Trophoblast cell (in vitro differentiated cells and primary cell): ENCODE measurements around the gene MRPS31.

Experiments used
- DNase-seq, 2 donors: peaks; one replicate each; pipeline ENCODE4 v3.0.0-alpha.2; 2016
- H2AFZ ChIP-seq: 2 replicates; pipeline ENCODE4 v1.6.1; 2013; ENCODE audit warnings: low read length, moderate library complexity, mild to moderate bottlenecking; ENCODE audit not compliant: insufficient read depth, poor library complexity
- H2AK5ac ChIP-seq: 2 replicates; pipeline ENCODE4 v1.6.1; 2013; ENCODE audit warnings: mild to moderate bottlenecking, low read length
- H2BK120ac ChIP-seq: 2 replicates; pipeline ENCODE4 v1.6.1; 2013; ENCODE audit warnings: low read length, mild to moderate bottlenecking, moderate library complexity; ENCODE audit not compliant: insufficient read depth, poor library complexity
- H2BK12ac ChIP-seq: 2 replicates; pipeline ENCODE4 v1.6.1; 2013; ENCODE audit warnings: mild to moderate bottlenecking, low read length, moderate library complexity
- H2BK5ac ChIP-seq: 2 replicates; pipeline ENCODE4 v1.6.1; 2013; ENCODE audit warnings: low read length, low read depth, moderate library complexity, mild to moderate bottlenecking; ENCODE audit not compliant: poor library complexity
- H3K14ac ChIP-seq: 2 replicates; pipeline ENCODE4 v1.6.1; 2013; ENCODE audit warnings: mild to moderate bottlenecking, low read length
- H3K18ac ChIP-seq: 2 replicates; pipeline ENCODE4 v1.6.1; 2013; ENCODE audit warnings: mild to moderate bottlenecking, low read length
- H3K23ac ChIP-seq: 2 replicates; pipeline ENCODE4 v1.6.1; 2013; ENCODE audit warnings: low read length
- H3K27ac ChIP-seq: 2 replicates; pipeline ENCODE4 v1.5.1; 2013; ENCODE audit warnings: low read depth, mild to moderate bottlenecking, inconsistent platforms, low read length, moderate library complexity
- H3K27me3 ChIP-seq: 2 replicates; pipeline ENCODE4 v1.6.1; 2013; ENCODE audit warnings: inconsistent platforms, mild to moderate bottlenecking, low read length, moderate library complexity; ENCODE audit not compliant: insufficient read depth
- H3K36me3 ChIP-seq, 2 experiments: 1 replicate in 1 of 2; 2 replicates in 1 of 2; pipeline ENCODE4 v1.6.1; 2013; ENCODE audit warnings: low read length in 2 of 2, mild to moderate bottlenecking in 2 of 2, moderate library complexity in 1 of 2; ENCODE audit not compliant: insufficient read depth in 2 of 2, control insufficient read depth in 1 of 2
- H3K4ac ChIP-seq: 2 replicates; pipeline ENCODE4 v1.6.1; 2013; ENCODE audit warnings: low read depth, mild to moderate bottlenecking, low read length, moderate library complexity
- H3K4me1 ChIP-seq, 2 experiments: 1 replicate in 1 of 2; 2 replicates in 1 of 2; pipeline ENCODE4 v1.6.1; 2013; ENCODE audit warnings: low read length in 2 of 2, mild to moderate bottlenecking in 2 of 2, moderate library complexity in 1 of 2; ENCODE audit not compliant: insufficient read depth in 2 of 2, control insufficient read depth in 1 of 2
- H3K4me2 ChIP-seq: 2 replicates; pipeline ENCODE4 v1.6.1; 2013; ENCODE audit warnings: inconsistent platforms, mild to moderate bottlenecking, low read length, moderate library complexity
- H3K4me3 ChIP-seq: 2 replicates; pipeline ENCODE4 v1.5.1; 2013; ENCODE audit warnings: mild to moderate bottlenecking, low read depth, low read length, inconsistent platforms
- H3K79me1 ChIP-seq: one replicate; pipeline ENCODE4 v1.6.1; 2013; ENCODE audit warnings: low read length
- H3K79me2 ChIP-seq: 2 replicates; pipeline ENCODE4 v1.6.1; 2013; ENCODE audit warnings: low read length, mild to moderate bottlenecking; ENCODE audit not compliant: control insufficient read depth, insufficient read depth, poor library complexity
- H3K9ac ChIP-seq: 2 replicates; pipeline ENCODE4 v1.6.1; 2013; ENCODE audit warnings: mild to moderate bottlenecking, low read length
- H3K9me3 ChIP-seq: 2 replicates; pipeline ENCODE4 v1.6.1; 2013; ENCODE audit warnings: low read depth, mild to moderate bottlenecking, control low read depth, inconsistent platforms, low read length; ENCODE audit not compliant: insufficient read depth
- H4K12ac ChIP-seq: 2 replicates; pipeline ENCODE4 v1.6.1; 2013; ENCODE audit warnings: low read depth, mild to moderate bottlenecking, low read length, moderate library complexity
- H4K8ac ChIP-seq: 2 replicates; pipeline ENCODE4 v1.6.1; 2013; ENCODE audit warnings: low read depth, mild to moderate bottlenecking, low read length, moderate library complexity
- H4K91ac ChIP-seq: one replicate; pipeline ENCODE4 v1.6.1; 2013; ENCODE audit warnings: low read depth, mild to moderate bottlenecking, low read length, moderate library complexity
- WGBS: extraction: QIAGEN DNeasy Blood & Tissue Kit; methylation state at CpG from one replicate; pipeline ENCODE4 v1.1.7; 2013; ENCODE audit warnings: missing lambda C conversion rate; ENCODE audit not compliant: insufficient read length, insufficient coverage; ENCODE audit errors: extremely low coverage; 5-methylcytosine and 5-hydroxymethylcytosine counted together

MRPS31 gene

DNA sequence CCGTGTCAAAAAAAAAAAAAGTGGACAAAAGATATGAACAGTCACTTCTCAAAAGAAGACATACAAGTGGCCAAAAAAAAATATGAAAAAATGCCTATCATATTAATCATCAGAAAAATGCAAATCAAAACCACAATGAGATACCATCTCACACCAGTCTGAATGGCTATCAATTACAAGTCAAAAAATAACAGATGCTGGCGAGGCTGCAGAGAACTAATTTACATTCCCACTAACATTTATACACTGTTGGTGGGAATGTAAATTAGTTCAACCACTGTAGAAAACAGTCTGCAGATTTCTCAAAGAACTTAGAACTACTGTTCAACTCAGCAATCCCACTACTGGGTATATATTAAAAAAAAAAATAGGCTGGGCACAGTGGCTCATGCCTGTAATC lies 78.0 kb downstream of the MRPS31 start:
- Histone ChIP-seq H3K18ac (no peak overlapping the region), H3K23ac (no peak overlapping the region), H3K9me3 (no peaks in the 10 kb centered on the region), H3K27me3 (no peaks in the 10 kb centered on the region), H3K79me1 (no peaks in the 10 kb centered on the region), H3K4me2 (no peak overlapping the region), H3K9ac (no peak overlapping the region), H4K12ac (no peak overlapping the region), H3K79me2 (no peaks in the 10 kb centered on the region), H3K4me1 (no peaks in the 10 kb centered on the region), H3K27ac (no peak overlapping the region), H3K4ac (no peak overlapping the region), H3K14ac (no peak overlapping the region), H4K91ac (no peak overlapping the region), H2BK5ac (no peak overlapping the region), H2AFZ (no peak overlapping the region), H2AK5ac (no peak overlapping the region), H3K4me3 (no peak overlapping the region), H2BK12ac (no peak overlapping the region), H3K36me3 (no peaks in the 10 kb centered on the region), H4K8ac (no peak overlapping the region), H2BK120ac (no peak overlapping the region)
- DNase-seq: peak in 1 of 2 donors; percentile 5
- no CpG with 5 or more reads among the region's 2 CpGs for WGBS

DNA sequence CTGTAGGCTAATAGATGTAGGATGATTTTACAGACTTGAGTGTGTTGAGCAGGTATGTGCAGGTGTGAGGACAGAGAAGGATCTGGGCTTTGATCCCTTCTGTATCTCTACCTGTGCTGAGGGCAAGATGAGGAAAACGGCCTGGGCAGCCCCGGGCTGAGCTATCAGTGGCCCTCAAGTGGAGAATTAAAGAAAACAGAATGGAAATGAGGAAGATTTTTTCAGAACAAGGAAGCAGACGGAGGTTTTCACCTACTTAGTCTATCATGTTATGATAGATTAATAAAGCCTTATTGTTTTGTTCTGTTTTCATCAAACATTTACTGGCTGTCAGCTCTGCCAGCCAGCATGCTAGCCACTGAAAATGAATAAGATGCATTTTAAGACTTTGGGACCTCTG lies 82.2 kb downstream of the MRPS31 start:
- Histone ChIP-seq H3K79me1 (no peaks in the 10 kb centered on the region), H3K36me3 (no peaks in the 10 kb centered on the region), H3K18ac (no peak overlapping the region), H3K23ac (no peak overlapping the region), H4K8ac (no peak overlapping the region), H2BK12ac (no peak overlapping the region), H2BK5ac (no peak overlapping the region), H3K9me3 (no peaks in the 10 kb centered on the region), H3K4me1 (no peaks in the 10 kb centered on the region), H3K14ac (no peak overlapping the region), H2BK120ac (no peak overlapping the region), H3K79me2 (no peaks in the 10 kb centered on the region), H4K12ac (no peak overlapping the region), H2AFZ (no peak overlapping the region), H3K9ac (no peak overlapping the region), H3K4me3 (no peak overlapping the region), H3K4ac (no peak overlapping the region), H3K27ac (no peak overlapping the region), H3K4me2 (no peak overlapping the region), H3K27me3 (no peaks in the 10 kb centered on the region), H2AK5ac (no peak overlapping the region), H4K91ac (no peak overlapping the region)
- no peak for DNase-seq
- no CpG with 5 or more reads among the region's 3 CpGs for WGBS

DNA sequence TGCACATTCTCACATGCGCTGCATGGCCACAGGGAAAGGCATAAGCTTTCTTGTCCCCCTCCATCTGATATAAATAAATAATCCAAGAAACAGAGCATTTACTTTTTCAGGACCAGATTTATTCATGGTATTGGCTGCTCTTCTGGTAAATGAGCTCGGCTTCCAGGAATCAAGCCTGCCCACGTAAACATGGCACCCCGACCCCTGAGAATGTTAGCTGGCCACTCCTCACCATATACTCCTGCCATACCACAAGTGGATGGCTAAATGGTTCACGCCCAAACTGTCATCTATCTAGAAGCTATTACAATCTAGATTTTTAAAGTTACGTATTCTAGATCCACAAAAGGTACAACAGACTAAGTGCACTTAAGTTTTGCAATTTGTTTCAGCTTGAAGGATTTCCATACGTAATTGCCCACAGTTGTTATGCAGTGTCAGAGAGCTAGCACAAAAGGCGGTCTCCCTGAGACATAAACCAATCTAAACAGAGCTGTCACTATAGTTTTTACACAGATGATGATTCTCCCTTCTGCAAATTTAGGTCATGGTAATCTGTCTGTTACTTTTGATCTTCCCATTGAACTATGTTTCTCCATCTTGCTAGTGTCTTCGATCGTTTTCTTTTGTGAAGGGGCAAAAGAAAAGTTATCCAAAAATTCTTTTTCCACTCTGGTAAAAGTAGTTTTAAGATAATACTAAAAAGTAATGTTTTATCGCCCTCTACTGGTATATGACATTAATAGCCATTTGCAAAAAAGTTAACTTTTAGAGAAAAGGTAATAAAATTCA lies 88.3 kb downstream of the MRPS31 start:
- no peak overlapping the region for H3K27ac ChIP-seq
- H3K4me2 ChIP-seq: no peak overlapping the region
- no peak overlapping the region for H3K9ac ChIP-seq
- H3K4me3 ChIP-seq: no peak overlapping the region
- peaks cover 6% of the 10 kb centered on the region for H3K79me1 ChIP-seq
- H4K8ac ChIP-seq: no peak overlapping the region
- H3K9me3 ChIP-seq: no peaks in the 10 kb centered on the region
- peak overlapping the region; percentile 27 for H2BK12ac ChIP-seq
- no peak overlapping the region for H3K23ac ChIP-seq
- peak in 1 of 2 donors; percentile 79 for DNase-seq
- no peak overlapping the region for H3K4ac ChIP-seq
- peaks cover 12 to 15% of the 10 kb centered on the region in 2 experiments for H3K4me1 ChIP-seq
- no peak overlapping the region for H2AFZ ChIP-seq
- WGBS: no CpG with 5 or more reads among the region's 11 CpGs
- H3K36me3 ChIP-seq: no peaks in the 10 kb centered on the region
- no peak overlapping the region for H3K18ac ChIP-seq
- no peak overlapping the region for H2BK120ac ChIP-seq
- H3K14ac ChIP-seq: no peak overlapping the region
- no peaks in the 10 kb centered on the region for H3K27me3 ChIP-seq
- H4K91ac ChIP-seq: peak overlapping the region; percentile 72
- H4K12ac ChIP-seq: no peak overlapping the region
- no peak overlapping the region for H2BK5ac ChIP-seq
- H3K79me2 ChIP-seq: no peaks in the 10 kb centered on the region
- H2AK5ac ChIP-seq: peak overlapping the region; percentile 39

DNA sequence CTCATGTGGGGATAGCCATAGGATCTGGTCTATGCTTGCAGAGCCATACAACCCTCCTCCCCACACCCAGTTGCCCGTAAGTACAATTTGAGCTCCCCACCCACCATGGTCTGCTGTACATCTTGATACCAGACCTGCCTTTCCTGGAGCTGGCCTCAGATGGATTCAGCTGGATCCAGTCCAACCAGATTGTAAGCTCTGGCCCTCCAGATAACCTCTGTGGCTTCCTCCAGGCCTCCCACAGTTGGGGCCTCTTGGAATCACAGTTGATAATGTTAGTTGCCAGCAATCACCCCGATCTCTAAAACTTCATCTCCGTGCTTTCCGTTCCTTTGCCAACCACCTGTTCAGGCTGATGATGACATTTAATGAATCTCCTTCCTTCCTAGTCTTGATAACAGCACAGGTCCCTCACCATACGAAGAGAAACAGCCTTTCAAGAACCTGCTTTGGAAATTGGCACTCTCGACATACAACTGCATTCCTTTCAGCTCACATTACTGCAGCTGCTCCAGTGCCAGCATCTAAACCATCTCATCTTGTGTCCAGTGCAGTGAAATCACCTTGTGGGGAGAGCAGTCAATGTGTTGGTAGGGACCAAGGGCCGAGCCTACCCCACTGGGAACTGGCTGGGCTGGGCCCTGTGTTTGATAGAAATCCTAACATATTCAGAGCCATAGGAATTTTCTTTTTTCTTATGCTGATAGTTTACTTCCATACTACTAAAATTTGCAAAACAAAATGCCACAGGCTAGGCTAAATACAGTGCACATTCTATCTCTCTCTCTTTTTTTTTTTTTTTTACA lies 89.4 kb downstream of the MRPS31 start:
- H3K4me2 ChIP-seq: no peak overlapping the region
- H2BK120ac ChIP-seq: peak overlapping the region; percentile 68
- peaks cover 12 to 15% of the 10 kb centered on the region in 2 experiments for H3K4me1 ChIP-seq
- no peak overlapping the region for H3K14ac ChIP-seq
- H3K18ac ChIP-seq: no peak overlapping the region
- no peak overlapping the region for H4K12ac ChIP-seq
- peaks cover 6% of the 10 kb centered on the region for H3K79me1 ChIP-seq
- H3K79me2 ChIP-seq: no peaks in the 10 kb centered on the region
- H4K8ac ChIP-seq: no peak overlapping the region
- peak overlapping the region; percentile 25 for H3K27ac ChIP-seq
- no peak overlapping the region for H3K4me3 ChIP-seq
- no peak overlapping the region for H3K4ac ChIP-seq
- H2BK12ac ChIP-seq: peak overlapping the region; percentile 11
- H3K9ac ChIP-seq: no peak overlapping the region
- H4K91ac ChIP-seq: peak overlapping the region; percentile 72
- H2AK5ac ChIP-seq: no peak overlapping the region
- no peak overlapping the region for H2AFZ ChIP-seq
- no peak overlapping the region for H3K23ac ChIP-seq
- no peaks in the 10 kb centered on the region for H3K36me3 ChIP-seq
- WGBS: no CpG with 5 or more reads among the region's 7 CpGs
- no peak overlapping the region for H2BK5ac ChIP-seq
- peak in 1 of 2 donors; percentile 35 for DNase-seq
- no peaks in the 10 kb centered on the region for H3K9me3 ChIP-seq
- no peaks in the 10 kb centered on the region for H3K27me3 ChIP-seq
